ENCODE data around the gene IRF7. TPM values are rescaled to one million over a fixed set of nuclear protein-coding genes. Genes with fewer than 3 reads are reported as not detected.

The IRF7 gene
- total RNA-seq, 1 experiment from 2014 or later = 15.2 TPM

GRCh38 chr11:620201-620600, 4.5 kb upstream of the IRF7 start:
- Histone ChIP-seq H4K20me1 (ENCODE audit: insufficient read depth) (no peaks in the 10 kb centered on the region), H3K4me1 (ENCODE audit: control insufficient read depth in 1 of 2, insufficient read depth in 2 of 2, low read length in 2 of 2) (peaks cover 0 to 26% of the 10 kb centered on the region in 2 experiments; a peak in 3 of 4 replicates), H3K9me3 (ENCODE audit: control insufficient read depth in 1 of 2, insufficient read depth in 1 of 2, low read depth in 1 of 2, low read length in 2 of 2) (no peaks in the 10 kb centered on the region), H3K79me2 (ENCODE audit: insufficient read depth, low read length) (peaks cover 9% of the 10 kb centered on the region; the same call in 1 of the 2 replicates), H3K9ac (ENCODE audit: low read length) (no peak overlapping the region), H3K4me2 (ENCODE audit: low read length) (no peak overlapping the region), H3K27ac (ENCODE audit: low read depth, low read length) (no peak overlapping the region), H3K27me3 (ENCODE audit: insufficient read depth, low read length) (no peaks in the 10 kb centered on the region), H3K4me3 (replicated peaks in 1 of 2; ENCODE audit: low read depth in 1 of 2, low read length in 2 of 2) (no peak overlapping the region), H3K36me3 (ENCODE audit: control insufficient read depth in 1 of 2, insufficient read depth in 2 of 2, low read length in 2 of 2) (peaks cover 3 to 4% of the 10 kb centered on the region in 2 experiments; a peak in 2 of 4 replicates), H2AFZ (ENCODE audit: low read depth, low read length, poor library complexity, severe bottlenecking) (no peak overlapping the region), H3K9me2 (ENCODE audit: insufficient read depth) (no peaks in the 10 kb centered on the region)
- intact Hi-C loops (cut with micrococcal nuclease) = no loop called here
- DNase-seq (ENCODE audit: low read depth, low spot score) (no peak), ATAC-seq (no peak)
- ChIA-PET RAD21 (ENCODE audit: low non-redundant PET in 1 of 2, low total read pairs in 2 of 2, uncharacterized antibody in 2 of 2, unreplicated experiment in 2 of 2) (no interaction called here), CTCF (no interaction called here), POLR2A (no interaction called here)
- no TSS peak for BruUV-seq (replicated peaks)
- TF ChIP-seq CBX3 (IDR thresholded peaks at IDR 0.05; ENCODE audit: low read depth) (no peak), EZH2 (IDR thresholded peaks at IDR 0.05) (no peak)
- TF ChIP-seq, protein P1, sequence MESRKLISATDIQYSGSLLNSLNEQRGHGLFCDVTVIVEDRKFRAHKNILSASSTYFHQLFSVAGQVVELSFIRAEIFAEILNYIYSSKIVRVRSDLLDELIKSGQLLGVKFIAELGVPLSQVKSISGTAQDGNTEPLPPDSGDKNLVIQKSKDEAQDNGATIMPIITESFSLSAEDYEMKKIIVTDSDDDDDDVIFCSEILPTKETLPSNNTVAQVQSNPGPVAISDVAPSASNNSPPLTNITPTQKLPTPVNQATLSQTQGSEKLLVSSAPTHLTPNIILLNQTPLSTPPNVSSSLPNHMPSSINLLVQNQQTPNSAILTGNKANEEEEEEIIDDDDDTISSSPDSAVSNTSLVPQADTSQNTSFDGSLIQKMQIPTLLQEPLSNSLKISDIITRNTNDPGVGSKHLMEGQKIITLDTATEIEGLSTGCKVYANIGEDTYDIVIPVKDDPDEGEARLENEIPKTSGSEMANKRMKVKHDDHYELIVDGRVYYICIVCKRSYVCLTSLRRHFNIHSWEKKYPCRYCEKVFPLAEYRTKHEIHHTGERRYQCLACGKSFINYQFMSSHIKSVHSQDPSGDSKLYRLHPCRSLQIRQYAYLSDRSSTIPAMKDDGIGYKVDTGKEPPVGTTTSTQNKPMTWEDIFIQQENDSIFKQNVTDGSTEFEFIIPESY (IDR thresholded peaks at IDR 0.05; ENCODE audit: extremely low read depth, insufficient replicate concordance, low read length) = no peak

DNA sequence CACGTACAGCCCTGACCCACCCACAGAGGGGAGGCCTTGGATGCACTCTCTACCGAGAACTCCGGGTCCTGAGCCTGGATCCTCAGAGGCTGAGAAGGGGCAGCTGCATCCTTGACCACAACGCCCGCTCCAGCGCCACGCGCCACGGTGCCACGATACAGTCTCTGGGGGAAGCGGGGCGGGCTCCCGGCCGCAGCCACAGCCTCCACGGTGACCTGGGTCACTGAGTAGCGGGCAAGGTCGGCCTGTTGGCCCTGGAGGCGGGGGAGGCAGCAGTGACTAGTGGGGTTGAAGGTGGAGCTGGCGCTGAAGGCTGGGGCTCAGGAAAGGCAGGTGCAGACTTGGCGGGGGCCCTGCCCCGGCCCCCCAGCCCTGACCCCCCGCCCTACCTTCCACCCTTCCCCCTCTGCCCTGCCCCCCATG, 3.9 kb upstream of the IRF7 start:
- no peak for ATAC-seq
- no peak overlapping the region for H3K9ac ChIP-seq (ENCODE audit: low read length)
- no TSS peak for BruUV-seq (replicated peaks)
- no peaks in the 10 kb centered on the region for H3K9me3 ChIP-seq (ENCODE audit: control insufficient read depth in 1 of 2, insufficient read depth in 1 of 2, low read depth in 1 of 2, low read length in 2 of 2)
- no peaks in the 10 kb centered on the region for H3K27me3 ChIP-seq (ENCODE audit: insufficient read depth, low read length)
- CTCF ChIA-PET = no interaction called here
- H2AFZ ChIP-seq (ENCODE audit: low read depth, low read length, poor library complexity, severe bottlenecking) = no peak overlapping the region
- POLR2A ChIA-PET = no interaction called here
- H3K27ac ChIP-seq (ENCODE audit: low read depth, low read length) = no peak overlapping the region
- no peak for DNase-seq (ENCODE audit: low read depth, low spot score)
- H3K4me1 ChIP-seq (ENCODE audit: control insufficient read depth in 1 of 2, insufficient read depth in 2 of 2, low read length in 2 of 2) = peaks cover 0 to 32% of the 10 kb centered on the region in 2 experiments; a peak in 3 of 4 replicates
- no peak for TF ChIP-seq RAD21 (IDR thresholded peaks at IDR 0.05; ENCODE audit: low read depth)
- peaks cover 14% of the 10 kb centered on the region; the same call in 1 of the 2 replicates for H3K79me2 ChIP-seq (ENCODE audit: insufficient read depth, low read length)
- H3K9me2 ChIP-seq (ENCODE audit: insufficient read depth) = no peaks in the 10 kb centered on the region
- H4K20me1 ChIP-seq (ENCODE audit: insufficient read depth) = no peaks in the 10 kb centered on the region
- intact Hi-C loops (cut with micrococcal nuclease) = no loop called here
- H3K4me3 ChIP-seq (replicated peaks in 1 of 2; ENCODE audit: low read depth in 1 of 2, low read length in 2 of 2) = no peak overlapping the region
- H3K4me2 ChIP-seq (ENCODE audit: low read length) = no peak overlapping the region
- peaks cover 3 to 4% of the 10 kb centered on the region in 2 experiments; a peak in 2 of 4 replicates for H3K36me3 ChIP-seq (ENCODE audit: control insufficient read depth in 1 of 2, insufficient read depth in 2 of 2, low read length in 2 of 2)
- RAD21 ChIA-PET (ENCODE audit: low non-redundant PET in 1 of 2, low total read pairs in 2 of 2, uncharacterized antibody in 2 of 2, unreplicated experiment in 2 of 2) = no interaction called here
